ENCODE results near the gene NXPH2.
"Not testable (repeated sequence)": the region's sequence is repeated elsewhere in the genome, so short reads cannot be mapped to it uniquely, and the experiment has no call there.

Gene NXPH2

GRCh38 chr2:138752197-138752956, 27.8 kb downstream of the NXPH2 start:
- no peak for DNase-seq

DNA sequence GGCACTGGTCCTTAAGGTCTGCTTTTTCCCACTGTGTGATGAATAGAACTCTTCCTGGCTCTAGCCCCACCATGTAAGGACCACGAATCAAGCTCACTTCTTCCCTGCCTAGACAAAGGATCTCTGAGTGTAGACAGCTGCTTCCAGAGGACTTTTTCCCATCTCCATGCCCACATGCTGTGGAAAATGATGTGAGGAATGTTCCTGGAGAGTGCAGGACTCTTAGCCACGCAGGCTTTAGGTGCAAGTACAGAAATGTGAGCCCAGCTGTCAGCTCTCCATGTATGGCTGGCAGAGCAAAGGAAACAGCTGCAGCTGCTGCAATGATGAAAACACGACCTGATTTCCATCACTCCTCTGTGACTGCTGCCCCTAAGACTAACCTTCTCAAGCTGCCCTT, 35.5 kb downstream of the NXPH2 start:
- DNase-seq, result no peak

DNA sequence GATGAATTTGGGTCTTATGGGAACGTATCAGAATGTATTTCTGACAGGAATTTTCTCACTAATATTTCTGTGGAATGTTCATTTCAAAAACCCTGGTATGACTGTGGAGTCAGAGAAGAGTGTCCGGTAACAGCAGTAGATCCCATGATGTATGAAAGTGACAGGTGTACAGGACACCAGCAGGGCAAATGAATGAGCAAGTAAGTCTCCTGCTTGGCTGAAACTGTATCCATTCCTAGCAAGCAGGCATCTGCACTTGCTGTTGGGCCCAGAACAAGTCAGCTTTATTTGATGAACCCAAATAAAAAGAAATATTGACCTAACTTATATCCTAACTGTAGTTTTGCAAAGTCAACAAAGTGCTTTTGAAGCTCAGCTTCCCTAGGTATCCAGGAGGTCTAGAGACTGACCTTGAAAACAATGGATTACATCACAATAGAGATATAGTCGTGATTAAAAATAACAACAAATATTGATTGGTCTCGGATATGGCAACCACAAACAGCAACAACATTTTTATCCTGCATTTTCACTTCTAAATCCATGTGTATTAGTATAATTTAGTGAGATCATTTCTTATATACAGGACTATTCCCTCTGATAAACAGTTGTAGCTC, 37.6 kb downstream of the NXPH2 start:
- no peak for DNase-seq

GRCh38 chr2:138741851-138742250, 38.3 kb downstream of the NXPH2 start:
- no peak for DNase-seq

- DNase-seq, result not testable (repeated sequence)
These were observed 43.1 kb downstream of the NXPH2 start for GRCh38 chr2:138737009-138737554.

DNA sequence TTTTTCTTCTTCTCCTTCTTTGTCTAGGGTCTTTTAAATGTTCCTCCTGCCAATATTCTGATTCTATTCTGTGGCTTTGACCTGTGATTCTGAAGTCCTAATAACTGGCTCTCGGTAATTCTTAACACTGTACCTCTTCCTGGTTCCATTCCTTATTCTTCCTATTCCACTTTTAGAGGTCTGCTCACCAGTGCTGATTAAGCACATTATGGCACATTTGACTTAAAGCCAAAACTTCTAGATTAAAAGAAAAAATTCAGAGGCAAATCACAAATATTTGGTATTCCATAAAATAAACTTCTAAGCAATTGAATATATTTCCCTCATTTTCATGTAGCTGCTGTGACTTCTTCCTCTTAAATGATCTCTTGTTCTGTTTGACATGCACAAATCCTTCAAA, 47.5 kb downstream of the NXPH2 start:
- DNase-seq, result no peak

GRCh38 chr2:138730497-138731030, 49.6 kb downstream of the NXPH2 start:
- no peak for DNase-seq

- no peak for DNase-seq
These were observed 52.2 kb downstream of the NXPH2 start for GRCh38 chr2:138727956-138728355.

DNA sequence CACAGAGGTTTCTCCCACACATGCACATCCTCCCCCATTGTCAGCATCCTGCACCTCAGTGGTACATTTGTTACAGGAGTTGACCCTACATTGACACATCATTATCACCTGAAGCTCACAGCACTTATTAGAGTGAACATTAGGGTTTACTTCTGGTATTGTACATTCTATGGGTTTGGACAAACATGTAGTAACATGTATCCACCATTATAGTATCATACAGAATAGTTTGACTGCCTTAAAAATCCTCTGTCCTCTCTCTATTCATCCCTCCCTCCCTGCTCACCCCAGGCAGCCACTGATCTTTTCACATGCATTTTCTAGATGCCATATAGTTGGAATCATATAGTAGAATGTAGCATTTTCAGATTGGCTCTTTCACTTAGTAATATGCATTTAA, 53.5 kb downstream of the NXPH2 start:
- no peak for DNase-seq

DNA sequence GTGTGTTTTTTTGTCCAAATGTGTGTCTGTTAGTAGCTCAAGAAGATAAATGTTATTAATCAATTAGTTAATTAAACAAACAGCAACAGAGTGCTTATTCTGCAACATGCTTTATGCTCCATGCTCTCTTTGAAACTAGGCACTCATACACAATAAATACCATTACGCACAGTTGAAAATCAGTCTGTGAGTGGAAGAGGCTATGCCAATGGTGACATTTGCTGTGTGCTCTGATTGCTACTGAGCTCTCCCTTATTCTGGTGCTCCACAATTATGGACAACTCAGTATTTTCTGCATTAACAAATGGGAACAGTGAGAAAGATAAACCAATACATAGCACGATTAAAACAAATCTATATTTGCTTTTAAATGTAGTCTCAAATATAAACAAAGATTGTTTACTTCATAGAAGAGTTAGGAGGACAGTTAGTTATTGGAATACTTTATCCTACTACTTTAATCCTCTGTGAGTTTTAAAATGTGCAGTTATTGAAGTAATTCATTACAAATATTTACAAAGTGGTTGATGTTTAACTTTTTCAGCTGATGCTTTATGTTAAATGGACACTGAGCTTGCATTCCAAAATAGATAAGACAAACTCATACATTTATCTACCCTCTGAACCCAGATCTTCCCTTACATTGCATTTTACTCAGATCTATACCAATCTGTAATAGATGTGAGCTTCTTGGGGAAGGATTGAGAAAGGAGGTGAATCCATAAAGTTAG, 55.3 kb downstream of the NXPH2 start:
- no peak for DNase-seq

DNA sequence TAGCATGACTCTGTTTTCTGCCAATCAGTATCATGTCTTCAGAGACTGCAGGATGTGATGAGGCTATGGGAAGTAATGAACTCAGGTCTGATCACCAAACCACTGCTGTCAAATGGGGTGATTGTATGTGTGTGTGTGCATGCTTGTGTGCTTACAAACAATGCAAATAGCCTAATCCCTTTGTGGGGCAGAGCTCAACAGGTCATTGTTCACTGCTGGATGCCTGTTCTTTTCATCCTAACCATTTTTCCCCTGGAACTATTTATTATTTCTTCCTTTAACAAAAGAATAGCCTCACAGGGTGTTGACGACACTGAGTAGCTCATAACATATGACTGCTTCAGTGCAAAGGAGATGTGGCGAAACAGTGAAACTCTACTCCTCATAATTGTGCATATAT, 55.9 kb downstream of the NXPH2 start:
- DNase-seq, result no peak

DNA sequence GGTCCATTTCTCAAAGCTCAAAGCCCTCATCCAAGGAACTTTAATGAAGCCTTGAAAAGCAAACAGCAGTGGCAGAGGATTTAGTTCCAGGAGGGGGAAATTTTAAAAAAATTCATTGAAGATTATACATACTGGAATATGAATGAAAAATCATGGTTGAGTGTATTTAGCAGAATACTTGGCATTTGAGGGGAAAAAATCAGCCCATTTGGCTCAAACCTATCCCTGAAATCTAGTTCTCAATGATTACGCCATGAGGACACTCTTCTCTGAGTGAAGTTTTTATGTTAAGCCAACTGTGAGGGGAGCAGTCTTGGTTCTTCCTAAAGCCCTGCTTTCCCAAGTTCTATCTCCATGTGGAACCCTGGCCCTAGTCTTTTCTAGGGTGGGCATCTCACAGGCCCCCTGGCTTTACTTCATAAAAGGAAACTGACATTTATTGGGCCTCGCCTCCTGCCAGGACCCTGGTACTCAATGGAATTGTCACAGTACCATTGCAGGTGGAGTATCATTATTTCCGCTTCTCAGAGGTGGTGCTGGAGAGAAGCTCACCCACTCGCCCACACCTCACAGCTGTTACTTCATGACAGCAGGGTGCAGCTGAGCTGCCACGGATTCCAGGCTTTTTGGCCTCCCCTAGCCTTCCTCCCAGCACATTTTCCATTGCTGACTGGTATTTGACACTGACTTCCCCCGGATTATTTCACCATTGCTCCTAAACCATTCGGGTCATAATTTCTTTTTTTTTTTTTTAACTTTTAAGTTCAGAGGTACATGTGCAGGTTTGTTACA, 56.8 kb downstream of the NXPH2 start:
- no peak for DNase-seq

DNA sequence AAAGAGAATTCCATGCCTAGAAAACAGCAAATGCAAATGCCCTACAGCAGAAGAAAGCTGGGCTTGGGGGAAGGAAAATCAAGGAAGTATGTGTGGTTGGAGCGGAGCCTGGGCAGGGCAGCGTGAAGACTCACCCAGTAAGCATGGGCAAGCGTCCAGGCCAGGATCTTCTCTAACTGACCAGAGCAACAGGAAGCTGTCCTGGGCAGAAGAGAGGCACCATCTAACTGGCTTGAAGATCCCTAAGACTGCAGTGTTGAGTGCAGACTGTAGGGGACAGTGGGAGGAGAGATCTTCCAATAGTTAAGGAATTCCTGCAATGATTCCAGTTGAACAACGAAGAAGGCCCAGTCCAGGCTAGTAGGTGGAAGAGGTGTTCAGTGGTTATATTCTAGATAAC, 57.9 kb downstream of the NXPH2 start:
- no peak for DNase-seq

DNA sequence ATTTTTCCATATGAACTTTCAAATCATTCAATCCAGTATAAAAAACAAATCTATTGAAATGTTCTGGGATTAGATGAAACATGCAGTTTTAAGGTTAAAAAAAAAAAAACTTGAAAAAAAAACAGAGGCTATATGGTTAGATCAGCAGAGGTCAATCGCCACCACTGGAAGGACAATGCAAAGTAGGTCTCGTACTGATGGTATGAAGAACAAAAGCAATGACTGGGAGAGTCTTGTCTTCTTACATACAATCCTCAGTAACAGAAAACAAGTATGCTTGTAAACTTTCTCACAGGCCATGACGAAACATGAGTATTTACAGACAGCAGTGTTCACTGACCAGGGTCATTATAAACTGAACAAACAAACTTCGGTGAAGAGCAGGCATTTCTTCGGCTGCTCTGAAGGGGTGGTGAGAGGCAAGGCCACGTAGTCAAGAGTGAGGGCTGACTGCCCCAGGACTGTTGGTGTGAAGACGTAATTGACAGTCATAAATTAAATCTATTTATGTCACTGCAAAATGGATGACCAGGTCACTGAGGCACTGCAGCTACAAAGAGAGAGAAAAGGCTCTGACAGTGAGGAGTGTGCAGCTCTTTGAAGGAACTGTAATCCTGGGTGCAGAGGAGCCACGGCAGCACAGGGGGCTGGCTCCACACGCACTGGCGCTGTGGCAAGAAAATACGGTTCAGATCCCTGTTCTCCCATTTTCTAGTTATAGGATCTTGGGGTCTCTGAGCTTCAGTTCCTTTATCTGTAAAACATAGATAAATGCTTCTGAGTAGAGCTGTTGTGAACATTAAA, 60.0 kb downstream of the NXPH2 start:
- no peak for DNase-seq

DNA sequence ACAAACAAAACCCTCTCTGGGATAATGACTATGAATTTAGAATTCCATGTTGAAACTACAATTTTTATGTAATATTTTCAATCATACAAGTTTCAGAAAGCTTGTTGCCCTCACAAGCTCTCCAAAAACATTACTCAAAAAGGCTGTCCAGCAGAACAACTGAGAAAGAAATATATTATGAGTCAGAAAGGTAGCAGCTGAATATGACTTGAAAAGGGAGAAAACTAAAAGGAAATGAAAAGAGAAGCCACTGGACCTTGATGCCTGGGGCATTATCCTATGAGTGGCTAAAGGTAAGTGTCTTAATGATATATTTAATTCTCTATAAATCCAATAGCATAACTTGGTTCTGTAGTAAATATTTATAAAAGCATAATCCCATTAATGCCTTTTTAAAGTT, 61.8 kb downstream of the NXPH2 start:
- no peak for DNase-seq

DNA sequence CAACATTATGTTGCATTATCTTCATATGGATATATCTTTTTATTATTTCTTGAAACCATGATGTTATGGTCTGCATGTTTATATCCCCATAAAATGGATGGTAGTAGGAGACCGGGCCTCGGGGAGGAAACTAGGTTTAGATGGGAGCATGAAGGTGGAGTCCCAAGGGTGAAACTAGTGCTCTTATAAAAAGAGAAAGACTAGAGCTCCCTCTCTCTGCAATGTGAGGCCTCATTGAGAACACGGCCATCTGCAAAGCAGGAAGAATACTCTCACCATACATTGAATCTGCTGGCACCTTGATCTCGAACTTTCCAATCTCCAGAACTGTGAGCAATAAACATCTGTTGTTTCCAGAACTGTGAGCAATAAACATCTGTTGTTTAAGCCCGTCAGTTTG, 64.0 kb downstream of the NXPH2 start:
- DNase-seq, result no peak

DNA sequence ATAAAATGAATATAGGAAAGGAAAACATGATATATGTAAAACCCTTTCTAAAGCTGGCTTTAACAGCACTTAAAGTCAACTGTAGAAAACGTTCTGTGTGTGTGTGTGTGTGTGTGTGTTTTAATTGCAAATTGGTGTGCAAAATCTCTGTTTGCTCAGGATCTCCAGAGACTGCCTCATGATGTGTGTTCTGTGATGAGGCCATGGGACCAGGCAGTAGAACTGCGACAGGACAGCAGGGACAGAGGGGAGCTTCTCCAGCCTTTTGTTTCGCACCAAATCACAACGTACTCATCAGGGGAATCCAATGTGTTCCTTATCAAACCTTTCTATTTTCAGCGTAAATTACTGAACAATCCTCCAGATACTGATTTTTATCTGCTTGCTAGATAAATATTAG, 66.7 kb downstream of the NXPH2 start:
- DNase-seq, result no peak

- DNase-seq, result no peak
These were observed 67.1 kb downstream of the NXPH2 start for GRCh38 chr2:138713069-138713496.

GRCh38 chr2:138712212-138712979, 67.8 kb downstream of the NXPH2 start:
- DNase-seq, result no peak

- no peak for DNase-seq
These were observed 68.4 kb downstream of the NXPH2 start for GRCh38 chr2:138711812-138712211.

GRCh38 chr2:138708682-138709241, 71.4 kb downstream of the NXPH2 start:
- DNase-seq, result no peak

All from NCI-H1436 treated with DMSO at 0.1 percent for 48 hours (cell line).